Tibial artery (tissue), 4 donors: ENCODE data around the gene ANAPC16.

Source experiments
- DNase-seq, 2 donors: peaks; one replicate each; pipeline ENCODE4 v3.0.0-alpha.2; 2019
- H3K27ac ChIP-seq, 2 donors: fragments of 200-600 bp; sonication (generic) in 1 of 2; 1 replicate in 1 of 2; 2 replicates in 1 of 2; pipeline ENCODE4 v1.5.1; 2018 to 2019; ENCODE audit warnings: mild to moderate bottlenecking in 1 of 2
- H3K27me3 ChIP-seq, 2 donors: fragments of 200-600 bp; sonication (generic) in 1 of 2; one replicate each; pipeline versions ENCODE4 v1.5.1 to v1.6.0; 2016 to 2019
- H3K36me3 ChIP-seq, 3 donors: fragments of 200-600 bp; sonication (generic) in 2 of 3; one replicate each; pipeline ENCODE4 v1.5.1; 2016 to 2019; ENCODE audit warnings: mild to moderate bottlenecking in 2 of 3
- H3K4me1 ChIP-seq, 4 donors: fragments of 200-600 bp; sonication (generic) in 2 of 4; 1 replicate in 3 of 4; 2 replicates in 1 of 4; pipeline ENCODE4 v1.5.1; 2016 to 2019
- H3K4me3 ChIP-seq, 2 donors: fragments of 200-600 bp; sonication (generic) in 1 of 2; 1 replicate in 1 of 2; 2 replicates in 1 of 2; pipeline ENCODE4 v1.5.1; 2018 to 2019; ENCODE audit warnings: mild to moderate bottlenecking in 2 of 2
- H3K9me3 ChIP-seq, 3 donors: fragments of 200-600 bp; sonication (generic) in 1 of 3; one replicate each; pipeline ENCODE4 v1.5.1; 2016 to 2019
- CTCF ChIP-seq, 2 experiments: fragments of 200-600 bp in 1 of 2; fragments of 450-650 bp in 1 of 2; IDR thresholded peaks; one replicate each; pipeline ENCODE4 v1.5.1; 2017 to 2019; ENCODE audit warnings: antibody characterized with exemption in 2 of 2, mild to moderate bottlenecking in 1 of 2, moderate library complexity in 1 of 2
- intact Hi-C: fragments of 100-400 bp; cut with DNase I; formaldehyde crosslinking; loops from one replicate; pipeline ENCODE4 v1.15.0; 2023; ENCODE audit warnings: low total_unique reads

ANAPC16 gene

GRCh38 chr10:72173262-72173618 lies 42.6 kb upstream of the ANAPC16 start:
- H3K9me3 ChIP-seq: no peaks in the 10 kb centered on the region
- intact Hi-C loops: no loop called here
- H3K4me3 ChIP-seq: no peak overlapping the region
- no peak for TF ChIP-seq CTCF (IDR thresholded peaks at IDR 0.05)
- H3K4me1 ChIP-seq: peaks cover 0 to 15% (median 3%) of the 10 kb centered on the region in 4 donors
- no peak for DNase-seq
- H3K27ac ChIP-seq: no peak overlapping the region
- no peaks in the 10 kb centered on the region for H3K27me3 ChIP-seq
- peaks cover 5 to 12% (median 6%) of the 10 kb centered on the region in 3 donors for H3K36me3 ChIP-seq

- DNase-seq: no peak
- no peaks in the 10 kb centered on the region for H3K27me3 ChIP-seq
- H3K36me3 ChIP-seq: peaks cover 5 to 14% (median 10%) of the 10 kb centered on the region in 3 donors
- no peak for TF ChIP-seq CTCF (IDR thresholded peaks at IDR 0.05)
- H3K4me1 ChIP-seq: peaks cover 0 to 15% (median 3%) of the 10 kb centered on the region in 4 donors
- intact Hi-C loops: no loop called here
- no peak overlapping the region for H3K27ac ChIP-seq
- H3K9me3 ChIP-seq: no peaks in the 10 kb centered on the region
- no peak overlapping the region for H3K4me3 ChIP-seq
These were observed 42.1 kb upstream of the ANAPC16 start for GRCh38 chr10:72173619-72174296.

- intact Hi-C loops: no loop called here
- H3K4me3 ChIP-seq: no peak overlapping the region
- peaks cover 5 to 15% (median 14%) of the 10 kb centered on the region in 3 donors for H3K36me3 ChIP-seq
- H3K4me1 ChIP-seq: peaks cover 0 to 15% (median 3%) of the 10 kb centered on the region in 4 donors
- no peak for TF ChIP-seq CTCF (IDR thresholded peaks at IDR 0.05)
- DNase-seq: no peak
- no peak overlapping the region for H3K27ac ChIP-seq
- H3K27me3 ChIP-seq: no peaks in the 10 kb centered on the region
- no peaks in the 10 kb centered on the region for H3K9me3 ChIP-seq
These were observed 41.5 kb upstream of the ANAPC16 start for GRCh38 chr10:72174297-72174662.

- Histone ChIP-seq H3K27me3 (no peaks in the 10 kb centered on the region), H3K27ac (peak overlapping the region in 1 of 2 donors; percentile 31), H3K4me1 (peaks cover 0 to 15% (median 3%) of the 10 kb centered on the region in 4 donors), H3K4me3 (no peak overlapping the region), H3K36me3 (peaks cover 5 to 15% (median 12%) of the 10 kb centered on the region in 3 donors), H3K9me3 (no peaks in the 10 kb centered on the region)
- no peak for TF ChIP-seq CTCF (IDR thresholded peaks at IDR 0.05)
- intact Hi-C loops: no loop called here
- no peak for DNase-seq
These were observed 40.7 kb upstream of the ANAPC16 start for GRCh38 chr10:72175149-72175548.

GRCh38 chr10:72176701-72177100 lies 39.1 kb upstream of the ANAPC16 start:
- Histone ChIP-seq H3K4me3 (no peak overlapping the region), H3K36me3 (peaks cover 10 to 17% (median 15%) of the 10 kb centered on the region in 3 donors), H3K9me3 (no peaks in the 10 kb centered on the region), H3K27me3 (no peaks in the 10 kb centered on the region), H3K4me1 (peaks cover 0 to 15% (median 3%) of the 10 kb centered on the region in 4 donors), H3K27ac (no peak overlapping the region)
- no peak for TF ChIP-seq CTCF (IDR thresholded peaks at IDR 0.05)
- no peak for DNase-seq
- intact Hi-C loops: no loop called here
